T-cell (primary cell): ENCODE data around the gene STAC. TPM values are rescaled to one million over a fixed set of nuclear protein-coding genes. Genes with fewer than 3 reads are reported as not detected.

Experiments
- ATAC-seq, 4 experiments: fragments of 200-7000 bp in 3 of 4; fragments of 150-1000 bp in 1 of 4; cut with Tn5 transposase; replicated peaks in 1 of 4; 1 replicate in 3 of 4; 2 replicates in 1 of 4; pipeline ENCODE4 v1.10.0; 2021; ENCODE audit warnings: moderate library complexity in 3 of 4, mild to moderate bottlenecking in 2 of 4, moderate number of reproducible peaks in 1 of 4
- CTCF ChIA-PET, 2 donors: fragments of 300-600 bp; sonication (Branson Sonifier 250); formaldehyde crosslinking; loops; one replicate each; lab custom pipeline; 2022; ENCODE audit warnings: antibody characterized with exemption in 2 of 2; lab: Charles Lee
- POLR2A ChIA-PET, 2 donors: fragments of 300-600 bp; sonication (Branson Sonifier 250); formaldehyde crosslinking; loops; one replicate each; lab custom pipeline; 2022; ENCODE audit warnings: antibody characterized with exemption in 2 of 2; lab: Charles Lee
- DNase-seq, 35 experiments: peaks; one replicate each; pipeline versions ENCODE4 v3.0.0 to v3.0.0-alpha.2; 2013 to 2023
- H3K27ac ChIP-seq: one replicate; pipeline ENCODE4 v1.5.1; 2013; ENCODE audit warnings: low read length
- H3K27me3 ChIP-seq, 2 experiments: replicated peaks in 1 of 2; 1 replicate in 1 of 2; 2 replicates in 1 of 2; pipeline versions ENCODE4 v1.6.1 to v1.7.0; 2013; ENCODE audit warnings: low read length in 1 of 2, mixed read lengths in 1 of 2; ENCODE audit not compliant: control insufficient read depth in 2 of 2, insufficient read depth in 2 of 2; ENCODE audit errors: extremely low read depth in 1 of 2
- H3K36me3 ChIP-seq, 2 donors: 1 replicate in 1 of 2; 2 replicates in 1 of 2; pipeline versions ENCODE4 v1.6.1 to v1.7.0; 2013; ENCODE audit warnings: low read length in 1 of 2; ENCODE audit not compliant: control insufficient read depth in 2 of 2, insufficient read depth in 1 of 2; ENCODE audit errors: extremely low read depth in 1 of 2
- H3K4me1 ChIP-seq, 2 experiments: 1 replicate in 1 of 2; 2 replicates in 1 of 2; pipeline versions ENCODE4 v1.6.1 to v1.7.0; 2013; ENCODE audit warnings: low read length in 2 of 2, mixed read lengths in 1 of 2; ENCODE audit not compliant: insufficient read depth in 2 of 2, control insufficient read depth in 1 of 2; ENCODE audit errors: extremely low read depth in 1 of 2
- H3K4me3 ChIP-seq, 2 donors: 1 replicate in 1 of 2; 2 replicates in 1 of 2; pipeline versions ENCODE4 v1.5.1 to v1.7.0; 2013; ENCODE audit warnings: mild to moderate bottlenecking in 2 of 2, low read length in 1 of 2, moderate library complexity in 1 of 2; ENCODE audit not compliant: control insufficient read depth in 1 of 2; ENCODE audit errors: extremely low read depth in 1 of 2
- H3K9me3 ChIP-seq: 2 replicates; pipeline ENCODE4 v1.7.0; 2013
- H3K27ac Mint-ChIP-seq, 2 donors: one replicate each; pipeline ENCODE4 v1.8.0; 2020 to 2021; ENCODE audit warnings: mild to moderate bottlenecking in 2 of 2, mixed read lengths in 2 of 2
- H3K27me3 Mint-ChIP-seq, 2 donors: one replicate each; pipeline ENCODE4 v1.8.0; 2021 to 2022; ENCODE audit warnings: mixed read lengths in 2 of 2
- H3K36me3 Mint-ChIP-seq: one replicate; pipeline ENCODE4 v1.8.0; 2021; ENCODE audit warnings: mixed read lengths
- H3K4me1 Mint-ChIP-seq, 3 donors: one replicate each; pipeline ENCODE4 v1.8.0; 2020 to 2022; ENCODE audit warnings: mixed read lengths in 3 of 3, mild to moderate bottlenecking in 1 of 3
- H3K4me3 Mint-ChIP-seq, 3 donors: one replicate each; pipeline ENCODE4 v1.8.0; 2020 to 2022; ENCODE audit warnings: mild to moderate bottlenecking in 3 of 3, mixed read lengths in 3 of 3, moderate library complexity in 3 of 3
- H3K9me3 Mint-ChIP-seq, 3 donors: one replicate each; pipeline ENCODE4 v1.8.0; 2020 to 2022; ENCODE audit warnings: mixed read lengths in 3 of 3
- WGBS: methylation state at CpG from one replicate; pipeline ENCODE4 v1.1.5; 2013; ENCODE audit warnings: missing lambda C conversion rate; ENCODE audit not compliant: insufficient coverage; 5-methylcytosine and 5-hydroxymethylcytosine counted together
- total RNA-seq, 35 experiments: library from RNA in 6 of 35; stranded (reverse) in 6 of 35; fragments of 120-200 nt in 1 of 35; gene quantifications; one replicate each; pipeline versions ENCODE4 v1.2.1 to v1.2.4 and lab custom pipeline; 2013 to 2026

The STAC gene
- total RNA-seq, 5 donors from 2014 or later (not counting 1 experiment from before 2014, with no cell fraction given): 0.09 to 0.10 TPM; not detected in 3

- Mint-ChIP-seq H3K4me1 (no peaks in the 10 kb centered on the region), H3K9me3 (no peaks in the 10 kb centered on the region), H3K36me3 (no peaks in the 10 kb centered on the region), H3K27me3 (no peaks in the 10 kb centered on the region), H3K4me3 (no peak overlapping the region), H3K27ac (no peak overlapping the region)
- WGBS: 100% methylated on average over 2 of the region's 3 CpGs
- H3K4me1 ChIP-seq: no peaks in the 10 kb centered on the region
- ChIA-PET POLR2A (no interaction called here), CTCF (interaction anchor here in 1 of 2 donors (0.6 kb wide), 2 partner anchors 29 to 436 kb away, joined by 3 read pairs; no protein-coding TSS in a partner anchor)
- ATAC-seq (no peak), DNase-seq (no peak)
- H3K27me3 ChIP-seq: no peaks in the 10 kb centered on the region
- H3K4me3 ChIP-seq: no peak overlapping the region
- no peaks in the 10 kb centered on the region for H3K9me3 ChIP-seq
- H3K27ac ChIP-seq: no peak overlapping the region
- H3K36me3 ChIP-seq: no peaks in the 10 kb centered on the region
These were observed 145.0 kb downstream of the STAC start for GRCh38 chr3:36525115-36525801.

GRCh38 chr3:36538136-36538749 lies 157.9 kb downstream of the STAC start:
- POLR2A ChIA-PET: no interaction called here
- no CpG with 5 or more reads among the region's 4 CpGs for WGBS
- H3K27me3 Mint-ChIP-seq: peaks cover 3 to 6% of the 10 kb centered on the region in 2 donors

DNA sequence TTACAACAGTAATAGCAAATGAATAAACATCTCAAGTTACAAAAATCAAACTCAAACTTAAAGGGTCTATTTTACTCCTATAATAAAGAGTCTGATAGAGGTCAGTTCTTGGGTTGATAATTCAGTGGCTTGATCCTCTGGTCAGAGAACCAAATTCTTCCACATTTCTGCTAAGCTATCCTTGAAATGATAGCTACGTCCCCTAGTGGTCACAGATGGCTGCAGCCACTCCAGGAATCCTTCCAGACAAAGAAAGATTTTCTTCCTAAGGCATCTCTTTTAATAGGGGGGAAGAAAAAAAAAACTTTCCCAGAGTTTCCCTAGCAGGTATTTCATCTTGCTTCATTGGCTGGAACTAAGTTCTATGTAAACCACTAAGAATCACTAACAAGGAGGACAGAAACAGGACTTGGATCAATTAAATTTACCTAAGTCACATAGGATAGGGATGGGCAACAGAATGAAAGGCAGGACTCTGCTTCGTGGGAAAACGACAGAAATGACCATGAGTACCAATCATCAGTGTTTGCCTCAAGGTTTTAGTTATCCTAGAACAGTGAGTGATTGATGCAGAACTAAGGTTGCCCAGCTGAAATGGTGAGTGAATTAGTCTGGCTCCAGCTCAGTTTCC lies 160.7 kb downstream of the STAC start:
- Mint-ChIP-seq H3K4me1 (peaks cover 0 to 1% (median 0%) of the 10 kb centered on the region in 3 donors), H3K36me3 (no peaks in the 10 kb centered on the region), H3K4me3 (no peak overlapping the region), H3K27ac (no peak overlapping the region), H3K27me3 (peaks cover 3 to 8% of the 10 kb centered on the region in 2 donors), H3K9me3 (no peaks in the 10 kb centered on the region)
- no peaks in the 10 kb centered on the region for H3K27me3 ChIP-seq
- no peak overlapping the region for H3K4me3 ChIP-seq
- no peak for DNase-seq
- H3K27ac ChIP-seq: no peak overlapping the region
- ChIA-PET POLR2A (no interaction called here), CTCF (interaction anchor here in 1 of 2 donors (1.2 kb wide), 1 partner anchor 207 kb away, joined by 3 read pairs; no protein-coding TSS in a partner anchor)
- H3K4me1 ChIP-seq: no peaks in the 10 kb centered on the region
- no peaks in the 10 kb centered on the region for H3K9me3 ChIP-seq
- H3K36me3 ChIP-seq: no peaks in the 10 kb centered on the region
- no peak for ATAC-seq
- WGBS: 40% methylated on average over 1 of the region's 3 CpGs

More at GRCh38 chr3:36538136-36538749, 157.9 kb downstream of the STAC start:
- no peaks in the 10 kb centered on the region for H3K4me1 ChIP-seq
- DNase-seq (no peak), ATAC-seq (no peak)
- CTCF ChIA-PET: no interaction called here
- H3K4me3 ChIP-seq: no peak overlapping the region
- no peaks in the 10 kb centered on the region for H3K36me3 Mint-ChIP-seq
- H3K27ac ChIP-seq: no peak overlapping the region
- no peaks in the 10 kb centered on the region for H3K9me3 ChIP-seq
- no peak overlapping the region for H3K4me3 Mint-ChIP-seq
- H3K27ac Mint-ChIP-seq: no peak overlapping the region
- H3K27me3 ChIP-seq: no peaks in the 10 kb centered on the region
- H3K4me1 Mint-ChIP-seq: no peaks in the 10 kb centered on the region
- H3K36me3 ChIP-seq: no peaks in the 10 kb centered on the region
- H3K9me3 Mint-ChIP-seq: peaks cover 0 to 2% (median 0%) of the 10 kb centered on the region in 3 donors

- CTCF ChIA-PET: no interaction called here
- Mint-ChIP-seq H3K9me3 (no peaks in the 10 kb centered on the region), H3K4me1 (peaks cover 0 to 3% (median 0%) of the 10 kb centered on the region in 3 donors), H3K27me3 (peaks cover 2 to 7% of the 10 kb centered on the region in 2 donors), H3K4me3 (no peak overlapping the region), H3K36me3 (no peaks in the 10 kb centered on the region), H3K27ac (no peak overlapping the region)
- 43% methylated on average over 2 of the region's 2 CpGs for WGBS
- ATAC-seq (no peak), DNase-seq (no peak)
- Histone ChIP-seq H3K36me3 (no peaks in the 10 kb centered on the region), H3K27me3 (peaks cover 0 to 4% of the 10 kb centered on the region in 2 experiments), H3K27ac (no peak overlapping the region), H3K4me3 (no peak overlapping the region), H3K9me3 (no peaks in the 10 kb centered on the region), H3K4me1 (no peaks in the 10 kb centered on the region)
- POLR2A ChIA-PET: no interaction called here
These were observed 161.9 kb downstream of the STAC start for GRCh38 chr3:36542186-36542585.

DNA sequence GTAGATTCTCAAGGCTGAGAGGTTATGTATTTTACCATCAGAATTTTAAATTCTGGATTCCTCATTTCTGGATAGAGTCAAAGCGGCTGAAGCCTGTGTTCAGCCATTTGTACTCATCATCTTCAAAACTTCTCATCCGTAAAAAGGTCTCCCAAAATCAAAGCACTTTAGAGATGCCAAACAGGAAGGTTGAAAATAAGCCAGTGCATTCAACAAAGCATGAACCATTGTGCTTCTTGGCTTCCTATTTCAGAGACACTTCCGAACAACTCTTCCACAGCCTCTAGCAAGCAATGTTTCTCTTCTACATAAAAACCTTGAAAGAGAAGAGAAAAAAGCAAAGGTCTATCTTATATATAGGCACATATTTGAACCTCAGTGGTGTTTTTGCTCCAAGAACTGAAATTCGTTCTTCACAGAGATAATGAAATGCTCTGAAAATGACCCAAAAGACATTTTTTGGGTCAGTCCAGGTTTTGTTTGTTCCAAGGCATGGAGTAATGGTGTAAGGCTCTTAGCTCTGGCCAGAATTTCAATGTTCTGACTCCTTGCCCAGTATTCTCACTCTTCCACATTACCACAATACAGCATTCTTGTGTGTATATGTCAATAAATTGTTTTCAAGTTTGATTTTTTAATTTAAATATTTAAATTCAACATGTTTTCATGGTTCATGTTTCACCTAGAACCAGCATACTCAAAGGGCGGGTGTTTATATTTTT lies 163.1 kb downstream of the STAC start:
- no peaks in the 10 kb centered on the region for H3K4me1 ChIP-seq
- H3K9me3 Mint-ChIP-seq: no peaks in the 10 kb centered on the region
- no peaks in the 10 kb centered on the region for H3K36me3 Mint-ChIP-seq
- no peak overlapping the region for H3K27ac Mint-ChIP-seq
- no peak for DNase-seq
- no peak overlapping the region for H3K4me3 ChIP-seq
- ATAC-seq: no peak
- no peaks in the 10 kb centered on the region for H3K36me3 ChIP-seq
- peaks cover 0 to 3% (median 0%) of the 10 kb centered on the region in 3 donors for H3K4me1 Mint-ChIP-seq
- H3K27me3 Mint-ChIP-seq: peaks cover 0 to 6% of the 10 kb centered on the region in 2 donors
- no peak overlapping the region for H3K4me3 Mint-ChIP-seq
- POLR2A ChIA-PET: no interaction called here
- 90% methylated on average over 2 of the region's 5 CpGs for WGBS
- H3K9me3 ChIP-seq: no peaks in the 10 kb centered on the region
- H3K27ac ChIP-seq: no peak overlapping the region
- peaks cover 0 to 4% of the 10 kb centered on the region in 2 experiments for H3K27me3 ChIP-seq
- CTCF ChIA-PET: no interaction called here

GRCh38 chr3:36546226-36546625 lies 165.9 kb downstream of the STAC start:
- CTCF ChIA-PET: no interaction called here
- no peak overlapping the region for H3K4me3 Mint-ChIP-seq
- no peak for ATAC-seq
- H3K36me3 Mint-ChIP-seq: no peaks in the 10 kb centered on the region
- Histone ChIP-seq H3K36me3 (no peaks in the 10 kb centered on the region), H3K4me3 (no peak overlapping the region), H3K4me1 (no peaks in the 10 kb centered on the region), H3K27me3 (peaks cover 0 to 4% of the 10 kb centered on the region in 2 experiments), H3K9me3 (no peaks in the 10 kb centered on the region), H3K27ac (no peak overlapping the region)
- WGBS: 20% methylated on average over 1 of the region's 5 CpGs
- DNase-seq: no peak
- no peaks in the 10 kb centered on the region for H3K9me3 Mint-ChIP-seq
- peaks cover 0 to 6% of the 10 kb centered on the region in 2 donors for H3K27me3 Mint-ChIP-seq
- no peak overlapping the region for H3K27ac Mint-ChIP-seq
- H3K4me1 Mint-ChIP-seq: peaks cover 0 to 3% (median 0%) of the 10 kb centered on the region in 3 donors
- POLR2A ChIA-PET: no interaction called here
